Stimulated activated naive CD8-positive, alpha-beta T cell treated with anti-CD3 and anti-CD28 coated beads, Interleukin-15, amount 100 ng/mL, for 72 hours (primary cell): ENCODE data around the gene FYN.

Experiments used
- ATAC-seq: fragments of 150-1000 bp; cut with Tn5 transposase; 2 replicates; pipeline ENCODE4 v1.10.0; 2021; ENCODE audit warnings: mild to moderate bottlenecking, moderate library complexity
- DNase-seq, 2 donors: peaks; one replicate each; pipeline ENCODE4 v3.0.0; 2021 to 2022
- H3K27ac Mint-ChIP-seq, 2 donors: one replicate each; pipeline ENCODE4 v1.8.0; 2022; ENCODE audit warnings: mild to moderate bottlenecking in 2 of 2, mixed read lengths in 2 of 2, moderate library complexity in 2 of 2
- H3K27me3 Mint-ChIP-seq: one replicate; pipeline ENCODE4 v1.8.0; 2022; ENCODE audit warnings: mixed read lengths
- H3K4me1 Mint-ChIP-seq: one replicate; pipeline ENCODE4 v1.8.0; 2022; ENCODE audit warnings: mild to moderate bottlenecking, mixed read lengths
- H3K4me3 Mint-ChIP-seq, 2 donors: one replicate each; pipeline ENCODE4 v1.8.0; 2022; ENCODE audit warnings: mild to moderate bottlenecking in 2 of 2, mixed read lengths in 2 of 2, moderate library complexity in 1 of 2
- H3K9me3 Mint-ChIP-seq, 2 donors: one replicate each; pipeline ENCODE4 v1.8.0; 2022; ENCODE audit warnings: mixed read lengths in 2 of 2

The FYN gene

DNA sequence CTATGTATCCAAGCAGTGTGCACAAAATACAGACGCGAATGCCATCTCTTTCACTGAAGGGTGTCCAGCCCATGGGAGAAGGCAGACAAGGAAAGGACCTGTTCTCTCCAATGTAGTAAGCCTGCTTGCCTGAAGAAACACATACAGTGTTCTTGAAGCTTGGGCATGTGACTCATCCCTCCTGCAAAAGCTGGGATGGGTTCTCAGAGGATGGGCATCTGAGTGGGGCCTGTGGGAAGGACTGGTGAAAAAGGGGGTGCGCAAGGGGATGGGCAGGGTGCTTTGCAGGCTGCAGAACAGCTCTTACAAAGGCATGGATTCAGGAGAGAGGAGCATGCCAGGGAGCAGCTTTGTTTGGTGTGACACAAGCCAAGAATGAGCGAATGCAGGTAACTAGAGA, 128.1 kb downstream of the FYN start:
- ATAC-seq (no peak), DNase-seq (no peak)
- Mint-ChIP-seq H3K4me3 (no peak overlapping the region), H3K9me3 (no peaks in the 10 kb centered on the region), H3K4me1 (peaks cover 91% of the 10 kb centered on the region), H3K27ac (peak overlapping the region in 1 of 2 donors; percentile 38), H3K27me3 (no peaks in the 10 kb centered on the region)

DNA sequence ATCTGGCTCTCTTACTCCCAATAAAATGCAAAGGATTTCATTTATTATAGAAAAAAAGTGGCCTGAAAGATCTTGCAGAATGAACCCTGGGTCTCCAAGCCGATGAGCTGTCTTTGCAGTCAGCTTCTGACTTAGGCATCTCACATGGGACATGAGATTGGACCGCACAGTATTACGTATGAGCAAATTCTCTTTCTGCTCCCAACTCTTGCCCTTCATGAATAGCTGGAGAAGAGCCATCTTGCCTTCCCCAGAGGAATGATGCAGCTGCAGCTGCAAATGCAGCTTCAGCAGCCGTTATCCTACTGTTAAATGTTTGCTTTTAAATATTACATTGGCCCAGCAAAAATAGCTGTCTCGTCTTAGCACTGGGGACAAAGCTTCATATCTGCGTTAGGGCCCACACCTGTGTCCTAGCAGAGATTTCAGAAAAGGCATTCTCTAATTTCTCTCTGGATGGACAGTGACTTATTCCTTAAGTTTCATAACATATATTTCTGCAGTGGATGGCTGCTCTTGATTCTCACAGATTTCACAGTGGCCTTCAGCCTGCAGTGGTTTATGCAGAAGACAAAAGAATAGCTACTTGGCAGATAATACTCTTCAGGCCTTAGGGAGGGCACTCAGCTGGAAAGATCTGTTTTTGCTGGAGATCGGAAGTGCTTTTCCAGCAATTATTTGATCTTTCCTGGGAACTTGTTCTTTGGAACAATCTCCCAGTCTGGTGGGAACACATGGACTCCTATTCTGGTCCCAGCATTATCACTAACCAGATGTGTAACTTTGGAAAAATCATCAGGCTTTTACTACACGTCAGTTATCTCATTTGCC, 129.2 kb downstream of the FYN start:
- ATAC-seq (no peak), DNase-seq (no peak)
- Mint-ChIP-seq H3K27me3 (no peaks in the 10 kb centered on the region), H3K4me1 (peaks cover 94% of the 10 kb centered on the region), H3K9me3 (no peaks in the 10 kb centered on the region), H3K27ac (peak overlapping the region in 1 of 2 donors; percentile 42), H3K4me3 (no peak overlapping the region)

DNA sequence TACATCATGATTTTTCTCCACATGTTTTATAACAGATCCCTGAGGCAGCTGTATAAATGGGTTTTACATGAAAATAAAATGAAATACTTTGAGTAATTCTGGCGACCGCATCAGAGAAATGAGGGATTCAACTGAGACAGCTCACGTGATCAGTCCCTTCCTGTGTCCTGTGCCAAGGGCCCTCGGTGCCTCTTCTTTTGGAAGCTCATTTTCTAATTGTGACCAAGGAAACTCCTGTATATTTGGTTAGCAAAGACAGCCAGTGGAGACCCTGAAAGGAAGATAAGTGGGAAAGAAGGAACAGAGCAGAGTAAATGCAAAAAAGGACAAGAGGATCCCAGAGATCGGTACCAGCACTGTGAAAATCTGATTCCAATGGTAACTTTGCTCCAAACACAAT, 129.9 kb downstream of the FYN start:
- ATAC-seq (no peak), DNase-seq (no peak)
- no peaks in the 10 kb centered on the region for H3K9me3 Mint-ChIP-seq
- H3K4me1 Mint-ChIP-seq: peaks cover 94% of the 10 kb centered on the region
- no peaks in the 10 kb centered on the region for H3K27me3 Mint-ChIP-seq
- H3K27ac Mint-ChIP-seq: peak overlapping the region in 1 of 2 donors; percentile 34
- H3K4me3 Mint-ChIP-seq: no peak overlapping the region

DNA sequence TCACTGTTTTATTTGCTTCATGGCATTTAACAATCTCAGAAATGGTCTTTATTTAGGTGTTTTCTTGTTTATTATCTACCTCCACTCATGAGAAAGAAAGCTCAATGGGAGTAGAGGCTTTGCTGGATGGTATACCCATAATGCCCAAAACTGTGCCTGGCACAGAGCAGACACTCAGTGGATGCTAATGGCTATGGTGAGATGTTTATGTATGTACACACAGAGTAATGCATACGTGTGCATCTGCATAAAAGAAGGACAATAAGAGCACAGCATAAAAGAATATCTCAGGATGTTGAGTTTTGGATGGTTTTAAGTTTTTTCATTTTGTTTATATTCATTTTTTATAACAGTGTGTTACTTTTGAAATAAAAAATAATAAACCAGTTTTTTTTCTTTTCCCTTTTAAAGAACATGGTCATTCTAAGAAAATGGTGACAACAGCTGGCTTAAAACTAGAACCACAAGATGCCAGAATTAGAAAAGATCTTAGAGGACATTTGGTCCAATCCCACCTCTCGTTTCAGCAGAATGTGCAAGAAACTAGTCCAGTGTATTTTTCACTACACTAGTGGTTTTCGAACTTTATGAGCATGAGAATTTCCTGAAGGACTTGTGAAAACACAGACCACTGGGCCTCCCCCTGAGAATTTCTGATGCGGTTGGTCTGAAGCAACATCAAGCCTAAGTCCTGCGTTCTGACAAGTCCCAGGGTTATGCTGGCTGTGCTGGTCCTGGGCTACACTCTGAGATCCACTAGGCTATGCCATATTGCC, 131.9 kb downstream of the FYN start:
- DNase-seq: no peak
- no peak for ATAC-seq
- Mint-ChIP-seq H3K27me3 (no peaks in the 10 kb centered on the region), H3K9me3 (no peaks in the 10 kb centered on the region), H3K27ac (peak overlapping the region in 1 of 2 donors; percentile 81), H3K4me3 (no peak overlapping the region), H3K4me1 (peaks cover 94% of the 10 kb centered on the region)

GRCh38 chr6:111740506-111740905, 132.7 kb downstream of the FYN start:
- no peak for ATAC-seq
- H3K4me1 Mint-ChIP-seq: peaks cover 95% of the 10 kb centered on the region
- no peak for DNase-seq
- peak overlapping the region; percentile 28 to 81 for H3K27ac Mint-ChIP-seq
- no peak overlapping the region for H3K4me3 Mint-ChIP-seq
- H3K27me3 Mint-ChIP-seq: no peaks in the 10 kb centered on the region
- H3K9me3 Mint-ChIP-seq: peaks cover 0 to 5% of the 10 kb centered on the region in 2 donors

GRCh38 chr6:111739257-111739696, 134.0 kb downstream of the FYN start:
- Mint-ChIP-seq H3K9me3 (peaks cover 6 to 17% of the 10 kb centered on the region in 2 donors), H3K4me3 (peak overlapping the region in 1 of 2 donors; percentile 37), H3K27ac (peak overlapping the region; percentile 88 to 89), H3K27me3 (no peaks in the 10 kb centered on the region), H3K4me1 (peaks cover 100% of the 10 kb centered on the region)
- no peak for DNase-seq
- ATAC-seq: no peak

GRCh38 chr6:111738631-111739030, 134.6 kb downstream of the FYN start:
- ATAC-seq (no peak), DNase-seq (no peak)
- Mint-ChIP-seq H3K9me3 (peaks cover 8 to 18% of the 10 kb centered on the region in 2 donors), H3K4me3 (no peak overlapping the region), H3K27me3 (no peaks in the 10 kb centered on the region), H3K27ac (peak overlapping the region; percentile 88 to 89), H3K4me1 (peaks cover 100% of the 10 kb centered on the region)

DNA sequence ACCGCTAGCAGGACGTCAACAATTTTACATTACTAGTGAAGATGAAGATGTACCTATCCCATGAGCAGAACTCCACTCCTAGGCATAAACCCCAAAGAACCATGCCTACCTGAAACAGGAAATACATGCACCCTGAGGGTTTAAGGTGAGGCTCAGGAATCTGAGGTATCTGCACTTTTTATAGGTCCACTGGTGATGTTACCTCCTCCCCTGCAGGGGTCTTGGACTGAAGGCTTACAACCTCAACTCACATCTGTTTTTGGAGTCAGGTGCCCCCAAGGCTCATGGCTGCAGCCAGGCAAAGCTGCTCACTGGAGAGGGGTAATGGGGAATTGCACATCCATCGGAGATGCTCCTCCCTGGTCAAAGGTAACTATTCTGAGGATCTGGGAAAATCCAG, 135.1 kb downstream of the FYN start:
- Mint-ChIP-seq H3K4me3 (no peak overlapping the region), H3K9me3 (peaks cover 8 to 18% of the 10 kb centered on the region in 2 donors), H3K4me1 (peaks cover 100% of the 10 kb centered on the region), H3K27me3 (no peaks in the 10 kb centered on the region), H3K27ac (peak overlapping the region in 1 of 2 donors; percentile 61)
- DNase-seq (no peak), ATAC-seq (no peak)

GRCh38 chr6:111737065-111737521, 136.2 kb downstream of the FYN start:
- ATAC-seq (peak; percentile 92), DNase-seq (peak in 1 of 2 donors; percentile 38)
- H3K4me1 Mint-ChIP-seq: peaks cover 100% of the 10 kb centered on the region
- H3K27ac Mint-ChIP-seq: peak overlapping the region in 1 of 2 donors; percentile 62
- peaks cover 8 to 18% of the 10 kb centered on the region in 2 donors for H3K9me3 Mint-ChIP-seq
- peak overlapping the region in 1 of 2 donors; percentile 5 for H3K4me3 Mint-ChIP-seq
- no peaks in the 10 kb centered on the region for H3K27me3 Mint-ChIP-seq

GRCh38 chr6:111736005-111736608, 137.1 kb downstream of the FYN start:
- no peak for ATAC-seq

GRCh38 chr6:111734068-111735061, 138.9 kb downstream of the FYN start:
- peak overlapping the region; percentile 4 to 72 for H3K27ac Mint-ChIP-seq
- H3K4me1 Mint-ChIP-seq: peaks cover 98% of the 10 kb centered on the region
- H3K27me3 Mint-ChIP-seq: no peaks in the 10 kb centered on the region
- ATAC-seq (no peak), DNase-seq (no peak)
- no peak overlapping the region for H3K4me3 Mint-ChIP-seq
- peaks cover 8 to 18% of the 10 kb centered on the region in 2 donors for H3K9me3 Mint-ChIP-seq

More at GRCh38 chr6:111736005-111736608, 137.1 kb downstream of the FYN start:
- Mint-ChIP-seq H3K4me3 (no peak overlapping the region), H3K27me3 (no peaks in the 10 kb centered on the region), H3K9me3 (peaks cover 8 to 18% of the 10 kb centered on the region in 2 donors), H3K4me1 (peaks cover 100% of the 10 kb centered on the region), H3K27ac (peak overlapping the region in 1 of 2 donors; percentile 44)
- no peak for DNase-seq

GRCh38 chr6:111732390-111732789, 140.9 kb downstream of the FYN start:
- no peak overlapping the region for H3K4me3 Mint-ChIP-seq
- H3K9me3 Mint-ChIP-seq: peaks cover 8 to 18% of the 10 kb centered on the region in 2 donors
- ATAC-seq (no peak), DNase-seq (no peak)
- H3K27ac Mint-ChIP-seq: peak overlapping the region in 1 of 2 donors; percentile 27
- peaks cover 92% of the 10 kb centered on the region for H3K4me1 Mint-ChIP-seq
- no peaks in the 10 kb centered on the region for H3K27me3 Mint-ChIP-seq

GRCh38 chr6:111731456-111732195, 141.6 kb downstream of the FYN start:
- Mint-ChIP-seq H3K9me3 (peaks cover 8 to 18% of the 10 kb centered on the region in 2 donors), H3K27me3 (no peaks in the 10 kb centered on the region), H3K27ac (no peak overlapping the region), H3K4me1 (peaks cover 92% of the 10 kb centered on the region), H3K4me3 (no peak overlapping the region)
- DNase-seq: no peak
- peak; percentile 33 for ATAC-seq

- Mint-ChIP-seq H3K9me3 (peaks cover 8 to 20% of the 10 kb centered on the region in 2 donors), H3K27me3 (no peaks in the 10 kb centered on the region), H3K27ac (peak overlapping the region in 1 of 2 donors; percentile 65), H3K4me3 (no peak overlapping the region), H3K4me1 (peaks cover 92% of the 10 kb centered on the region)
- ATAC-seq (no peak), DNase-seq (no peak)
These were observed 142.4 kb downstream of the FYN start for GRCh38 chr6:111730864-111731263.
